H1 (cell line): ENCODE data around the gene SAMD14. TPM values are rescaled to one million over a fixed set of nuclear protein-coding genes. Genes with fewer than 3 reads are reported as not detected.

Experiments
- HDAC2 ChIP-seq, 2 experiments: fragments of 300-600 bp in 1 of 2; sonication (generic) in 1 of 2; IDR thresholded peaks; 2 replicates each; pipeline ENCODE4 v1.6.1; 2011 to 2012; ENCODE audit warnings: low read depth in 2 of 2, low read length in 2 of 2, mild to moderate bottlenecking in 2 of 2, moderate library complexity in 2 of 2, borderline replicate concordance in 1 of 2, inconsistent platforms in 1 of 2
- NANOG ChIP-seq: IDR thresholded peaks from 2 replicates; pipeline ENCODE4 v1.6.1; 2011; ENCODE audit warnings: low read length, low read depth, mild to moderate bottlenecking, inconsistent platforms; ENCODE audit not compliant: insufficient read depth, poor library complexity, severe bottlenecking
- SP2 ChIP-seq: IDR thresholded peaks from 2 replicates; pipeline ENCODE4 v1.6.1; 2012; ENCODE audit warnings: mild to moderate bottlenecking, low read length, inconsistent platforms
- SP4 ChIP-seq: IDR thresholded peaks from 2 replicates; pipeline ENCODE4 v1.6.1; 2012; ENCODE audit warnings: low read length, inconsistent platforms
- TBP ChIP-seq: IDR thresholded peaks from 2 replicates; pipeline ENCODE4 v1.6.1; 2011; ENCODE audit warnings: low read depth, low read length, improper control_type of control experiment
- TCF12 ChIP-seq: IDR thresholded peaks from 2 replicates; pipeline ENCODE4 v1.6.1; 2011; ENCODE audit warnings: low read depth, mild to moderate bottlenecking, low read length
- polyA plus RNA-seq, 7 experiments: library from polyadenylated mRNA; depleted of rRNA in 3 of 7; stranded (reverse) in 5 of 7; unstranded in 2 of 7; fragments of >200 nt in 5 of 7; fragments of 200-250 nt in 2 of 7; gene quantifications; 1 replicate in 5 of 7; 2 replicates in 1 of 7; 4 replicates in 1 of 7; pipeline versions ENCODE4 v1.2.1 to v1.2.3, GENCODE V29; 2011 to 2013; ENCODE audit warnings: missing spikeins in 2 of 7, mixed read lengths in 2 of 7
- total RNA-seq: library from RNA; stranded (reverse); fragmentation: NEBNext Ultra II Directional; extraction: Animal tissue kit (Norgen Biotek cat#: 25700); gene quantifications from 2 replicates; pipeline ENCODE4 v1.2.1, GENCODE V29; 2021
- TF ChIP-seq, protein P1 (sequence below): fragments of 300-600 bp; sonication (generic); IDR thresholded peaks from 2 replicates; pipeline ENCODE4 v1.7.1; 2012; ENCODE audit warnings: low read length, moderate library complexity, mild to moderate bottlenecking, inconsistent platforms; ENCODE audit not compliant: insufficient replicate concordance
- TF ChIP-seq, protein P2 (sequence below), 3 experiments: IDR thresholded peaks; 1 replicate in 2 of 3; 2 replicates in 1 of 3; pipeline versions ENCODE4 v1.5.1 to v1.6.1; 2011; ENCODE audit warnings: low read length in 3 of 3, mild to moderate bottlenecking in 3 of 3, inconsistent platforms in 2 of 3, low read depth in 1 of 3, moderate library complexity in 1 of 3; ENCODE audit not compliant: insufficient read depth in 1 of 3; ENCODE audit errors: control extremely low read depth in 1 of 3

The SAMD14 gene
- total and polyA plus RNA-seq, 2 of the 8 experiments (the other 6 are each of a cell fraction or from before 2014, with no cell fraction given), result 5.7 to 5.8 TPM

DNA sequence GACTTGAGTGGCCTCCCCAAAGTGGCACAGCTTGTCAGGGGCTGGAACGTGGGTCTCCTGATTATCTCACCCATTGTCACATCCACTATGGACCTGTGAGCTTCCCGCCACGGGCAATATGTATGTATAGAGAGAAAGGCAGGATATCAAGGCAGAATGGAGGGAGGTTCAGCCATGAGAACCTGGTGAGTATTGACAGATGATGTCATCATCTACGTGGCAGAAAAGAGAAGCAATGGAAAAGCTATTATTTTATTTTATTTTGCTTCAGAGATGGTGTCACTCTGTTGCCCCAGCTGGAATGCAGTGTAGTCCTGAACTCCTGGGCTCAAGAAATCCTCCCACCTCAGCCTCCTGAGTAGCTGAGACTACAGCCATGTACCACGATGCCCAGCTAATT, 48.2 kb downstream of the SAMD14 start (continued):
- TF ChIP-seq, protein P1, sequence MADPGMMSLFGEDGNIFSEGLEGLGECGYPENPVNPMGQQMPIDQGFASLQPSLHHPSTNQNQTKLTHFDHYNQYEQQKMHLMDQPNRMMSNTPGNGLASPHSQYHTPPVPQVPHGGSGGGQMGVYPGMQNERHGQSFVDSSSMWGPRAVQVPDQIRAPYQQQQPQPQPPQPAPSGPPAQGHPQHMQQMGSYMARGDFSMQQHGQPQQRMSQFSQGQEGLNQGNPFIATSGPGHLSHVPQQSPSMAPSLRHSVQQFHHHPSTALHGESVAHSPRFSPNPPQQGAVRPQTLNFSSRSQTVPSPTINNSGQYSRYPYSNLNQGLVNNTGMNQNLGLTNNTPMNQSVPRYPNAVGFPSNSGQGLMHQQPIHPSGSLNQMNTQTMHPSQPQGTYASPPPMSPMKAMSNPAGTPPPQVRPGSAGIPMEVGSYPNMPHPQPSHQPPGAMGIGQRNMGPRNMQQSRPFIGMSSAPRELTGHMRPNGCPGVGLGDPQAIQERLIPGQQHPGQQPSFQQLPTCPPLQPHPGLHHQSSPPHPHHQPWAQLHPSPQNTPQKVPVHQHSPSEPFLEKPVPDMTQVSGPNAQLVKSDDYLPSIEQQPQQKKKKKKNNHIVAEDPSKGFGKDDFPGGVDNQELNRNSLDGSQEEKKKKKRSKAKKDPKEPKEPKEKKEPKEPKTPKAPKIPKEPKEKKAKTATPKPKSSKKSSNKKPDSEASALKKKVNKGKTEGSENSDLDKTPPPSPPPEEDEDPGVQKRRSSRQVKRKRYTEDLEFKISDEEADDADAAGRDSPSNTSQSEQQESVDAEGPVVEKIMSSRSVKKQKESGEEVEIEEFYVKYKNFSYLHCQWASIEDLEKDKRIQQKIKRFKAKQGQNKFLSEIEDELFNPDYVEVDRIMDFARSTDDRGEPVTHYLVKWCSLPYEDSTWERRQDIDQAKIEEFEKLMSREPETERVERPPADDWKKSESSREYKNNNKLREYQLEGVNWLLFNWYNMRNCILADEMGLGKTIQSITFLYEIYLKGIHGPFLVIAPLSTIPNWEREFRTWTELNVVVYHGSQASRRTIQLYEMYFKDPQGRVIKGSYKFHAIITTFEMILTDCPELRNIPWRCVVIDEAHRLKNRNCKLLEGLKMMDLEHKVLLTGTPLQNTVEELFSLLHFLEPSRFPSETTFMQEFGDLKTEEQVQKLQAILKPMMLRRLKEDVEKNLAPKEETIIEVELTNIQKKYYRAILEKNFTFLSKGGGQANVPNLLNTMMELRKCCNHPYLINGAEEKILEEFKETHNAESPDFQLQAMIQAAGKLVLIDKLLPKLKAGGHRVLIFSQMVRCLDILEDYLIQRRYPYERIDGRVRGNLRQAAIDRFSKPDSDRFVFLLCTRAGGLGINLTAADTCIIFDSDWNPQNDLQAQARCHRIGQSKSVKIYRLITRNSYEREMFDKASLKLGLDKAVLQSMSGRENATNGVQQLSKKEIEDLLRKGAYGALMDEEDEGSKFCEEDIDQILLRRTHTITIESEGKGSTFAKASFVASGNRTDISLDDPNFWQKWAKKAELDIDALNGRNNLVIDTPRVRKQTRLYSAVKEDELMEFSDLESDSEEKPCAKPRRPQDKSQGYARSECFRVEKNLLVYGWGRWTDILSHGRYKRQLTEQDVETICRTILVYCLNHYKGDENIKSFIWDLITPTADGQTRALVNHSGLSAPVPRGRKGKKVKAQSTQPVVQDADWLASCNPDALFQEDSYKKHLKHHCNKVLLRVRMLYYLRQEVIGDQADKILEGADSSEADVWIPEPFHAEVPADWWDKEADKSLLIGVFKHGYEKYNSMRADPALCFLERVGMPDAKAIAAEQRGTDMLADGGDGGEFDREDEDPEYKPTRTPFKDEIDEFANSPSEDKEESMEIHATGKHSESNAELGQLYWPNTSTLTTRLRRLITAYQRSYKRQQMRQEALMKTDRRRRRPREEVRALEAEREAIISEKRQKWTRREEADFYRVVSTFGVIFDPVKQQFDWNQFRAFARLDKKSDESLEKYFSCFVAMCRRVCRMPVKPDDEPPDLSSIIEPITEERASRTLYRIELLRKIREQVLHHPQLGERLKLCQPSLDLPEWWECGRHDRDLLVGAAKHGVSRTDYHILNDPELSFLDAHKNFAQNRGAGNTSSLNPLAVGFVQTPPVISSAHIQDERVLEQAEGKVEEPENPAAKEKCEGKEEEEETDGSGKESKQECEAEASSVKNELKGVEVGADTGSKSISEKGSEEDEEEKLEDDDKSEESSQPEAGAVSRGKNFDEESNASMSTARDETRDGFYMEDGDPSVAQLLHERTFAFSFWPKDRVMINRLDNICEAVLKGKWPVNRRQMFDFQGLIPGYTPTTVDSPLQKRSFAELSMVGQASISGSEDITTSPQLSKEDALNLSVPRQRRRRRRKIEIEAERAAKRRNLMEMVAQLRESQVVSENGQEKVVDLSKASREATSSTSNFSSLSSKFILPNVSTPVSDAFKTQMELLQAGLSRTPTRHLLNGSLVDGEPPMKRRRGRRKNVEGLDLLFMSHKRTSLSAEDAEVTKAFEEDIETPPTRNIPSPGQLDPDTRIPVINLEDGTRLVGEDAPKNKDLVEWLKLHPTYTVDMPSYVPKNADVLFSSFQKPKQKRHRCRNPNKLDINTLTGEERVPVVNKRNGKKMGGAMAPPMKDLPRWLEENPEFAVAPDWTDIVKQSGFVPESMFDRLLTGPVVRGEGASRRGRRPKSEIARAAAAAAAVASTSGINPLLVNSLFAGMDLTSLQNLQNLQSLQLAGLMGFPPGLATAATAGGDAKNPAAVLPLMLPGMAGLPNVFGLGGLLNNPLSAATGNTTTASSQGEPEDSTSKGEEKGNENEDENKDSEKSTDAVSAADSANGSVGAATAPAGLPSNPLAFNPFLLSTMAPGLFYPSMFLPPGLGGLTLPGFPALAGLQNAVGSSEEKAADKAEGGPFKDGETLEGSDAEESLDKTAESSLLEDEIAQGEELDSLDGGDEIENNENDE, result no peak
- TF ChIP-seq TCF12 (no peak), SP4 (no peak), SP2 (no peak), HDAC2 (IDR thresholded peaks at IDR 0.05; ENCODE audit: borderline replicate concordance in 1 of 2, low read depth in 2 of 2, low read length in 2 of 2) (no peak), TBP (no peak), NANOG (no peak)
- TF ChIP-seq, protein P2, sequence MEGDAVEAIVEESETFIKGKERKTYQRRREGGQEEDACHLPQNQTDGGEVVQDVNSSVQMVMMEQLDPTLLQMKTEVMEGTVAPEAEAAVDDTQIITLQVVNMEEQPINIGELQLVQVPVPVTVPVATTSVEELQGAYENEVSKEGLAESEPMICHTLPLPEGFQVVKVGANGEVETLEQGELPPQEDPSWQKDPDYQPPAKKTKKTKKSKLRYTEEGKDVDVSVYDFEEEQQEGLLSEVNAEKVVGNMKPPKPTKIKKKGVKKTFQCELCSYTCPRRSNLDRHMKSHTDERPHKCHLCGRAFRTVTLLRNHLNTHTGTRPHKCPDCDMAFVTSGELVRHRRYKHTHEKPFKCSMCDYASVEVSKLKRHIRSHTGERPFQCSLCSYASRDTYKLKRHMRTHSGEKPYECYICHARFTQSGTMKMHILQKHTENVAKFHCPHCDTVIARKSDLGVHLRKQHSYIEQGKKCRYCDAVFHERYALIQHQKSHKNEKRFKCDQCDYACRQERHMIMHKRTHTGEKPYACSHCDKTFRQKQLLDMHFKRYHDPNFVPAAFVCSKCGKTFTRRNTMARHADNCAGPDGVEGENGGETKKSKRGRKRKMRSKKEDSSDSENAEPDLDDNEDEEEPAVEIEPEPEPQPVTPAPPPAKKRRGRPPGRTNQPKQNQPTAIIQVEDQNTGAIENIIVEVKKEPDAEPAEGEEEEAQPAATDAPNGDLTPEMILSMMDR (IDR thresholded peaks at IDR 0.05; ENCODE audit: control extremely low read depth in 1 of 3, insufficient read depth in 1 of 3, low read depth in 1 of 3, low read length in 3 of 3), result no peak
